ENCODE results near the gene LMO2.

Gene LMO2

GRCh38 chr11:33904102-33904501 is 12.2 kb upstream of the LMO2 start:
- no peak for FAIRE-seq
- TF ChIP-seq PAX5 (IDR thresholded peaks at IDR 0.05; ENCODE audit: insufficient read depth, low read length, severe bottlenecking): no peak
- TF ChIP-seq POLR2A (IDR thresholded peaks at IDR 0.05; ENCODE audit: low read depth, low read length): no peak
- no peak for TF ChIP-seq TAF1 (IDR thresholded peaks at IDR 0.05; ENCODE audit: low read depth, low read length)
- no peak for TF ChIP-seq SPI1 (IDR thresholded peaks at IDR 0.05; ENCODE audit: low read depth, low read length)
- TF ChIP-seq POU2F2 (IDR thresholded peaks at IDR 0.05; ENCODE audit: low read depth, low read length): no peak
- TF ChIP-seq POLR2AphosphoS5 (IDR thresholded peaks at IDR 0.05; ENCODE audit: low read depth, low read length): no peak

GRCh38 chr11:33900159-33900840 is 8.4 kb upstream of the LMO2 start:
- TF ChIP-seq TAF1 (IDR thresholded peaks at IDR 0.05; ENCODE audit: low read depth, low read length): no peak
- TF ChIP-seq SPI1 (IDR thresholded peaks at IDR 0.05; ENCODE audit: low read depth, low read length): 0 out of 2 replicates have a peak, but pooled peaks have one; percentile 0
- TF ChIP-seq POLR2A (IDR thresholded peaks at IDR 0.05; ENCODE audit: low read depth, low read length): no peak
- TF ChIP-seq PAX5 (IDR thresholded peaks at IDR 0.05; ENCODE audit: insufficient read depth, low read length, severe bottlenecking): no peak
- DNase-seq (ENCODE audit: insufficient read length, low spot score) (no peak), FAIRE-seq (peak; percentile 60)

More at GRCh38 chr11:33904102-33904501, 12.2 kb upstream of the LMO2 start:
- DNase-seq (ENCODE audit: insufficient read length, low spot score): no peak

GRCh38 chr11:33899400-33900037 is 7.6 kb upstream of the LMO2 start:
- FAIRE-seq (no peak), DNase-seq (ENCODE audit: insufficient read length, low spot score) (no peak)
- TF ChIP-seq POLR2AphosphoS5 (IDR thresholded peaks at IDR 0.05; ENCODE audit: low read depth, low read length) (no peak), SPI1 (IDR thresholded peaks at IDR 0.05; ENCODE audit: low read depth, low read length) (no peak), POU2F2 (IDR thresholded peaks at IDR 0.05; ENCODE audit: low read depth, low read length) (no peak), POLR2A (IDR thresholded peaks at IDR 0.05; ENCODE audit: low read depth, low read length) (no peak), TAF1 (IDR thresholded peaks at IDR 0.05; ENCODE audit: low read depth, low read length) (no peak), PAX5 (IDR thresholded peaks at IDR 0.05; ENCODE audit: insufficient read depth, low read length, severe bottlenecking) (no peak)

- no peak for TF ChIP-seq POLR2A (IDR thresholded peaks at IDR 0.05; ENCODE audit: low read depth, low read length)
- TF ChIP-seq PAX5 (IDR thresholded peaks at IDR 0.05; ENCODE audit: insufficient read depth, low read length, severe bottlenecking): no peak
- TF ChIP-seq POU2F2 (IDR thresholded peaks at IDR 0.05; ENCODE audit: low read depth, low read length): no peak
- TF ChIP-seq TAF1 (IDR thresholded peaks at IDR 0.05; ENCODE audit: low read depth, low read length): no peak
- TF ChIP-seq POLR2AphosphoS5 (IDR thresholded peaks at IDR 0.05; ENCODE audit: low read depth, low read length): no peak
- TF ChIP-seq SPI1 (IDR thresholded peaks at IDR 0.05; ENCODE audit: low read depth, low read length): no peak
- DNase-seq (ENCODE audit: insufficient read length, low spot score): no peak
- no peak for FAIRE-seq
Observed at GRCh38 chr11:33898957-33899356, 7.1 kb upstream of the LMO2 start.

GRCh38 chr11:33897761-33898375 is 6.0 kb upstream of the LMO2 start:
- no peak for FAIRE-seq

GRCh38 chr11:33896911-33897310 is 5.0 kb upstream of the LMO2 start:
- DNase-seq (ENCODE audit: insufficient read length, low spot score) (no peak), FAIRE-seq (no peak)

More at GRCh38 chr11:33897761-33898375, 6.0 kb upstream of the LMO2 start:
- DNase-seq (ENCODE audit: insufficient read length, low spot score): no peak
- no peak for TF ChIP-seq POLR2A (IDR thresholded peaks at IDR 0.05; ENCODE audit: low read depth, low read length)
- no peak for TF ChIP-seq POU2F2 (IDR thresholded peaks at IDR 0.05; ENCODE audit: low read depth, low read length)
- no peak for TF ChIP-seq PAX5 (IDR thresholded peaks at IDR 0.05; ENCODE audit: insufficient read depth, low read length, severe bottlenecking)
- TF ChIP-seq TAF1 (IDR thresholded peaks at IDR 0.05; ENCODE audit: low read depth, low read length): no peak
- TF ChIP-seq POLR2AphosphoS5 (IDR thresholded peaks at IDR 0.05; ENCODE audit: low read depth, low read length): no peak

GRCh38 chr11:33895752-33896137 is 3.9 kb upstream of the LMO2 start:
- FAIRE-seq: peak; percentile 5
- no peak for DNase-seq (ENCODE audit: insufficient read length, low spot score)

More at GRCh38 chr11:33896911-33897310, 5.0 kb upstream of the LMO2 start:
- TF ChIP-seq POU2F2 (IDR thresholded peaks at IDR 0.05; ENCODE audit: low read depth, low read length) (no peak), PAX5 (IDR thresholded peaks at IDR 0.05; ENCODE audit: insufficient read depth, low read length, severe bottlenecking) (no peak), SPI1 (IDR thresholded peaks at IDR 0.05; ENCODE audit: low read depth, low read length) (no peak), TAF1 (IDR thresholded peaks at IDR 0.05; ENCODE audit: low read depth, low read length) (no peak), POLR2A (IDR thresholded peaks at IDR 0.05; ENCODE audit: low read depth, low read length) (no peak), POLR2AphosphoS5 (IDR thresholded peaks at IDR 0.05; ENCODE audit: low read depth, low read length) (no peak)

GRCh38 chr11:33894398-33894746 is 2.5 kb upstream of the LMO2 start:
- FAIRE-seq (no peak), DNase-seq (ENCODE audit: insufficient read length, low spot score) (no peak)
- TF ChIP-seq POU2F2 (IDR thresholded peaks at IDR 0.05; ENCODE audit: low read depth, low read length) (no peak), SPI1 (IDR thresholded peaks at IDR 0.05; ENCODE audit: low read depth, low read length) (no peak), TAF1 (IDR thresholded peaks at IDR 0.05; ENCODE audit: low read depth, low read length) (no peak), PAX5 (IDR thresholded peaks at IDR 0.05; ENCODE audit: insufficient read depth, low read length, severe bottlenecking) (no peak), POLR2A (IDR thresholded peaks at IDR 0.05; ENCODE audit: low read depth, low read length) (0 out of 2 replicates have a peak, but pooled peaks have one; percentile 30), POLR2AphosphoS5 (IDR thresholded peaks at IDR 0.05; ENCODE audit: low read depth, low read length) (0 out of 2 replicates have a peak, but pooled peaks have one; percentile 25)

More at GRCh38 chr11:33895752-33896137, 3.9 kb upstream of the LMO2 start:
- no peak for TF ChIP-seq POLR2A (IDR thresholded peaks at IDR 0.05; ENCODE audit: low read depth, low read length)
- TF ChIP-seq POLR2AphosphoS5 (IDR thresholded peaks at IDR 0.05; ENCODE audit: low read depth, low read length): no peak
- TF ChIP-seq TAF1 (IDR thresholded peaks at IDR 0.05; ENCODE audit: low read depth, low read length): no peak
- TF ChIP-seq POU2F2 (IDR thresholded peaks at IDR 0.05; ENCODE audit: low read depth, low read length): no peak
- TF ChIP-seq SPI1 (IDR thresholded peaks at IDR 0.05; ENCODE audit: low read depth, low read length): no peak
- no peak for TF ChIP-seq PAX5 (IDR thresholded peaks at IDR 0.05; ENCODE audit: insufficient read depth, low read length, severe bottlenecking)
